HUES6 (cell line): Measurements from ENCODE around the gene FHOD3.

Source experiments
- H3K27ac ChIP-seq: 2 replicates; pipeline ENCODE4 v1.7.0; 2013; ENCODE audit warnings: low read depth, mild to moderate bottlenecking, low read length, inconsistent platforms
- H3K27me3 ChIP-seq: 2 replicates; pipeline ENCODE4 v1.6.1; 2013; ENCODE audit warnings: low read length; ENCODE audit not compliant: control insufficient read depth, insufficient read depth
- H3K36me3 ChIP-seq: 2 replicates; pipeline ENCODE4 v1.6.1; 2013; ENCODE audit warnings: low read length; ENCODE audit not compliant: control insufficient read depth, insufficient read depth
- H3K4me1 ChIP-seq: 2 replicates; pipeline ENCODE4 v1.6.1; 2013; ENCODE audit warnings: low read length; ENCODE audit not compliant: control insufficient read depth, insufficient read depth
- H3K4me3 ChIP-seq: 2 replicates; pipeline ENCODE4 v1.5.1; 2013; ENCODE audit warnings: low read depth, low read length
- H3K9ac ChIP-seq: one replicate; pipeline ENCODE4 v1.6.1; 2013; ENCODE audit warnings: mild to moderate bottlenecking, low read length
- H3K9me3 ChIP-seq: 2 replicates; pipeline ENCODE4 v1.6.1; 2013; ENCODE audit warnings: low read depth, low read length; ENCODE audit not compliant: control insufficient read depth, insufficient read depth

Gene FHOD3

DNA sequence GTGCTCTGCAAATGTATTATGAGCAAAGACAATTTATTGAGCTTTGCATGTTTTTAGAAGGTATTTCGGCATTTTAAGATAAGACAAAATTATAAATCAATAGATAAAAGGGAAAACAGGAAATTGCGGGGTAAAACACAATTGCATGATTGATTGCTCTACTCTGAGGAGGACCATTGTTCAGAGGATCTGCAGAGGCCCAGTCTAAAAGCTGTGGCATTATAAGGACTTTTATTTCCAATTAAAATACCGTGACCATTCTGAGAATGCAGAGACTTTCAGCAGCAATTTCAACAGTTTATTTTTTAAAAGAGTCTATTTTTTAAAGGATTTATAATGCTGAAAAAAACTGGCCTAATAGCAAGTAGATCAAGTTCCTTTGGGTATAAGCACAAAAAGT lies 469.3 kb downstream of the FHOD3 start:
- Histone ChIP-seq H3K4me1 (peaks cover 6% of the 10 kb centered on the region; the same call in 1 of the 2 replicates), H3K27ac (no peak overlapping the region), H3K9me3 (no peaks in the 10 kb centered on the region), H3K9ac (no peak overlapping the region), H3K27me3 (no peaks in the 10 kb centered on the region), H3K4me3 (no peak overlapping the region), H3K36me3 (no peaks in the 10 kb centered on the region)

DNA sequence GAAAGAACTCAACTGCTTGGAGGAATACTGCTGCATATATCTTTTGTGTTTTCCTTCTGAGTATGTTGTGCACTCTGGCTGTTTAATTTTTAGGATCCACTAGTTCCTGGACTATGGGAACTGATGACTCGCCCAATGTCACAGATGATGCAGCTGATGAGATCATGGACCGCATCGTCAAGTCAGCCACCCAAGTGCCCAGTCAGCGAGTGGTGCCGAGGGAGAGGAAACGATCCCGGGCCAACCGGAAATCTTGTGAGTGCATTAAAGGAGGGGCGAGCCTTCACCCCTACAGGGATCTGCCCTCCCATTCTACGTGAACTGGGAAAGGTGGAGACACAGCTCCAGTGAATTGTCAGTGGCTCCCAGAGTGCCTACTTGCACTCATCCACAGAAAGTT lies 471.7 kb downstream of the FHOD3 start:
- peaks cover 8% of the 10 kb centered on the region; the same call in 1 of the 2 replicates for H3K4me1 ChIP-seq
- no peaks in the 10 kb centered on the region for H3K36me3 ChIP-seq
- no peak overlapping the region for H3K4me3 ChIP-seq
- H3K9me3 ChIP-seq: no peaks in the 10 kb centered on the region
- no peaks in the 10 kb centered on the region for H3K27me3 ChIP-seq
- H3K9ac ChIP-seq: no peak overlapping the region
- no peak overlapping the region for H3K27ac ChIP-seq

DNA sequence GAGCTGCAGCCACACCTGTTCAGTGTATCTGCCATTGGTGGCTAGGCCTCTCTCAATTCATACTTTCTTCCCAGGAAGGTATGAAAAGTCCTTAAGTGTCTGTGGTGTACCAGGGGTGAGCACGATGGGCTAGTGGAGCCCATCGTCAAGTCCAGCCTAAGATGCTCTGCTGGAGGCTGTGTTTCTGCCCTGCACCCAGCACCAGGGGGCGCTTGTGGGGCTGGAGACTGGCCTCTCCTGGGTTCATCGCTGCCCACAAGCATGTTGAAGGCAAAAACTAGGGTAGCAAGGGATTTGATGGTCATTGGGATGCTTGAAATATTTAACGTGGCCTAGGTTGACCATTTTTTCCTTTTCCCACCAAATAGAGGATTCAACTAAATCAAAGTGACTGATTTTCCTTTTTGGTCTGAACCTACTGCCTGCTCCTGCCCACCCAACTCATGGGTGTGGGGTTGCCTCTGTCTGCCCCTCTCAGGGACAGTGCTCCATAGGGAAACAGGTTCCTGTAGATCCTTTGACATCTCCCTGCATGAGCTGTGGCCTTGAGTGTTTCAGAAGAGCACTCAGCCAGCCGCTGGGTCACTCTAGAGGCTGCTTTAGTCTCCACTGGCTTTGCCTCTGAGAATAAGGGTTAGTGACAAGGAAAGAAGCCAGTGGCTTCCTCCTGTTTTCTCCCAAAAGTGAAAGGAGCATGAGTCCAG lies 472.2 kb downstream of the FHOD3 start:
- H3K27ac ChIP-seq: no peak overlapping the region
- H3K9ac ChIP-seq: no peak overlapping the region
- H3K4me1 ChIP-seq: peaks cover 9% of the 10 kb centered on the region; the same call in 1 of the 2 replicates
- no peaks in the 10 kb centered on the region for H3K36me3 ChIP-seq
- no peaks in the 10 kb centered on the region for H3K9me3 ChIP-seq
- H3K27me3 ChIP-seq: no peaks in the 10 kb centered on the region
- H3K4me3 ChIP-seq: no peak overlapping the region

DNA sequence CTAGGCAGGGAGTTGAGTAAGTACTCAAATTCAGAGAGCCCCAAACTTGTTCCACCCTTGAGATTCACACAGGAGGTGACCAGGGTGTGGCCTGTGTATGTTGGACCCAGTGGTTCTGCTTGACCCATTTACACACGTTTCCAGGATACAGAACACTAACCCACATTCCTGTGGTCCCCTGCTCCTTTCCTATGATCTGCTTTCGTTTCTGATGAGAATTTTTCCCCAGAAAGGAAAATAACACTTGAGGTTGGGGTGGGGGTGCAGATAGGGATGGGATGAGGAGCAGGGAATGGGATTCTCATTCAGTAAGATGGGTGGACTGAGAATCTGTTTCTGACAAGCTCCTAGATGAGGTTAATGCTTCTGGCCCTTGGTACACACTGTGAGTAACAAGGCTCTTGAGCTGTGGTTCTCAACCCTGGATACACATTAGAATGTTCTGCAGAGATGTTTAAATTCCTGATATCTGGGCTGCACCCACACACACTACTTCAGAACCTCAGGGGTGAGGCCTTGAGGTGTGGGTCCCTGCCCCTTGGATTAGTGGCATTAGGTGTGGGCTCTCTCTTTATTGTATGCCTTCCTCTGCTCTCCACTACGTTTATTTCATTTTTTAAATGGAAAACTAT lies 472.9 kb downstream of the FHOD3 start:
- Histone ChIP-seq H3K9me3 (no peaks in the 10 kb centered on the region), H3K9ac (no peak overlapping the region), H3K36me3 (no peaks in the 10 kb centered on the region), H3K27me3 (no peaks in the 10 kb centered on the region), H3K4me1 (peaks cover 9% of the 10 kb centered on the region; the same call in 1 of the 2 replicates), H3K4me3 (no peak overlapping the region), H3K27ac (no peak overlapping the region)

DNA sequence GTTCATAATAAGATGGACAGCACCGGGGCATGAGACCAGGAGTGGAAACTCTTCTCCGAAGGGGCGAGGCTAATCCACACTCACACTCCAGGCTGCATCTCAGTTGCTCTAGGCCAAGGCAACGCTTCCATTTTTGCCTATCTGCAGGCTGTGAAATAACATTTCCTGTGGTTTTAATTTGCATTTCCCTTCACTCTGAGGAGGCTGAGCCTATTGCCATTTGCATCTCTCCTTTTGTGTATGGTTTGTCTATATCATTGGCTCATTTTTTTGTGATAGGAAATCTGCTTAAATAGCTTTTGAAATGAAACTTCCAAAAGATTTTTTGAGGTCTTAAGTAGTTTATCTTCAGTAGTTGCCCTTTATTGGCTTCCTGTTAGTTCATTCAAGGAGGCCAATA lies 473.7 kb downstream of the FHOD3 start:
- Histone ChIP-seq H3K27ac (no peak overlapping the region), H3K4me3 (no peak overlapping the region)

DNA sequence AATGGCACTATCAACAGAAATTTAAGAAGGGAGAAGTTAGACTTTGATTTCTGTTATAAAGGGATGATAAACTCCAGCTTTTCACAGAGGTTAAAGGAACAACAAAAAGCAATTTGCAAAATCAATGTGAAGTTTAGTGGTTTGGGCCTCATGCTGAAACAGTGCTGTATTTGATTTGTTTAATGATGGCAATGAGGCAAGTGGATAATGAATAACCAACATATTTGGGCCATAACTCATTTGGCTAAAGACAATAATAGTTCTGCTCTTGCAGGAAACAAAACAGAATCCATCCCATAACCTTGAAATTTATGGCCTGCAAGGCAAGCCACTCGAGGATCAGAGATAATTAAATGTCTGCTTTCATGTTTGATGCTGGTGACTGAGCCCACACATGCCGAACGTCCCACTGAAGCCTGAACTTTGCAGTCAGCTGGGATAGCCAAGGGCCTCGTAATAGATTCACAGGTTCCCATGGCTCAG lies 474.8 kb downstream of the FHOD3 start:
- no peaks in the 10 kb centered on the region for H3K36me3 ChIP-seq

More for the DNA sequence above, 473.7 kb downstream of the FHOD3 start:
- Histone ChIP-seq H3K9ac (no peak overlapping the region), H3K9me3 (no peaks in the 10 kb centered on the region), H3K27me3 (no peaks in the 10 kb centered on the region), H3K4me1 (peaks cover 9% of the 10 kb centered on the region; the same call in 1 of the 2 replicates), H3K36me3 (no peaks in the 10 kb centered on the region)

DNA sequence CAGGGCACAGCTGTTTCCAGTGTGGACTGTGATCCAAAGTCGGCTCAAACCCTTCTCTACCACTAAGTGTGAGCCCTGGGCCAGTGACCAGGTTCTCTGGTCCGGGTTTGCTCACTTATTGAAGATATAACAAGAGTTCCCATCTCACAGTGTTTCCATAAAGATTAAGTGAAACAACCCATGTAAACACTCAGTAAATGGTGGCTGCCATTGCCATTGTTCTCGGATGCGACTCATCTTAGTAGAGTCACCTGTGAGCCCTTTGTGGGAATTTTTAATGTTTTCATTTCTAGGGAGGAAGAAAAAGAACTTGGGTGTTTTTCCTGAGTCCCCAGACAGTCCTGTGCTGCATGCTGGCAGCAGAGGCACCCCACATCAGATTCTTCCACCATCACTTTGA lies 477.9 kb downstream of the FHOD3 start:
- no peaks in the 10 kb centered on the region for H3K27me3 ChIP-seq

More for the DNA sequence above, 474.8 kb downstream of the FHOD3 start:
- no peak overlapping the region for H3K27ac ChIP-seq
- H3K27me3 ChIP-seq: no peaks in the 10 kb centered on the region
- no peaks in the 10 kb centered on the region for H3K9me3 ChIP-seq
- no peak overlapping the region for H3K4me3 ChIP-seq
- no peak overlapping the region for H3K9ac ChIP-seq
- peaks cover 9% of the 10 kb centered on the region; the same call in 1 of the 2 replicates for H3K4me1 ChIP-seq

DNA sequence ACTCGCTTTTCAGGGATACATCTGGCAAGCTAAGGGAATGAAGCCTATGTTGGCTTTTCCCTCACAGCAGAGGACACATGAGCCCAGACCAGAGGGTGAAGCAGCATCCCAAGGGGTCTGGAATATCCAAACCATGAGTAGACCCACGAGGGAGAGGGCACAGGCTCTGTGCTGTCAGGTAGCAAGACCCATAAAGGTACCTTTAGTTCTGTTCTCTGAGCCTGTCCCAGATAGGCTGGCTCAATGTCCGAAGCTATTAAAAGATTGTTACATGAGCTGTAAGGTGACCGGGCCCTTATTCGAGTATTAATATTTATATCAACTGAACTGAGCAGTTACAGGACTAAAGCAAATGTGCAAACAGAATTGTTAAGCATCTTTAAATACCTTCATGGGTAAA lies 479.1 kb downstream of the FHOD3 start:
- H3K27me3 ChIP-seq: no peaks in the 10 kb centered on the region
- peaks cover 3% of the 10 kb centered on the region; the same call in 1 of the 2 replicates for H3K4me1 ChIP-seq
- no peak overlapping the region for H3K9ac ChIP-seq
- no peak overlapping the region for H3K27ac ChIP-seq
- H3K9me3 ChIP-seq: no peaks in the 10 kb centered on the region
- peaks cover 3% of the 10 kb centered on the region; the same call in 1 of the 2 replicates for H3K36me3 ChIP-seq
- H3K4me3 ChIP-seq: no peak overlapping the region

More for the DNA sequence above, 477.9 kb downstream of the FHOD3 start:
- no peaks in the 10 kb centered on the region for H3K36me3 ChIP-seq
- no peak overlapping the region for H3K9ac ChIP-seq
- peaks cover 9% of the 10 kb centered on the region; the same call in 1 of the 2 replicates for H3K4me1 ChIP-seq
- no peak overlapping the region for H3K27ac ChIP-seq
- H3K4me3 ChIP-seq: no peak overlapping the region
- H3K9me3 ChIP-seq: no peaks in the 10 kb centered on the region

DNA sequence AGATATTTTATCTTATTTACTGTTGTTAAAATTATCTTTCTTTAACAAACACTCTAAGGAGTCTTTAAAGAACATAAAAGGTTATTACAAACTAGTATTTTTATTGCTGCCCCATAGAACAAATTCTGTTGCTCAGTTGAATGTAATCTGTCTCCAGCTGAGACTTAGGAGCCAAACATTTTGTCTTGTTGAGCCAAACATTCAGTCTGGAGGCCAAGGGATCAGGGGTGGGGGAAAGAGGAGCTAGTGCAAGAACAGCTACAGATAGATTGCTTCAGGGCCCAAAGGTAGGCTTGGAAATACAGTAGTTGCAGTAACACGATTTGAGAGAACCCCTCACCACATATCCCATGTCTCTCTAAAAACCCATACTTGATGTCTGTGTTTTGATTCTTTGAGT lies 480.1 kb downstream of the FHOD3 start:
- H3K27me3 ChIP-seq: no peaks in the 10 kb centered on the region
- H3K9me3 ChIP-seq: no peaks in the 10 kb centered on the region
- peaks cover 3% of the 10 kb centered on the region; the same call in 1 of the 2 replicates for H3K4me1 ChIP-seq
- peaks cover 4% of the 10 kb centered on the region; the same call in 1 of the 2 replicates for H3K36me3 ChIP-seq
- no peak overlapping the region for H3K4me3 ChIP-seq
- no peak overlapping the region for H3K9ac ChIP-seq
- no peak overlapping the region for H3K27ac ChIP-seq

DNA sequence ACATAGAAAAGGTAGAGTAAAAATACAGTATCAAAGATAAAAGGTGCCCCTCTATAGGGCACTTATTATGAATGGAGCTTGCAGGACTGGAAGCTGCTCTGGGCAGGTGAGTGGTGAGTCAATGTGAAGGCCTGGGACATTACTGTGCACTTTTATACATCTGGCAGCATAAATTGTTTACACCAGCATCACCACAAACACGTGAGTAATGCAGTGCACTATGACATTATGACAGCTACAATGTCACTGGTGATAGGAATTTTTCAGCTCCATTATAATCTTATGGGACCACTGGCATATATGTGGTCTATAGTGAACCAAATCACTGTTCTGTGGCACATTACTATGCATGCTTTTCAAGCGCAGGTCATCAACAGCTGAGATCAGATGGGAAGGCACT lies 483.2 kb downstream of the FHOD3 start:
- Histone ChIP-seq H3K4me3 (no peak overlapping the region), H3K36me3 (peaks cover 4% of the 10 kb centered on the region; the same call in 1 of the 2 replicates), H3K27ac (no peak overlapping the region)

DNA sequence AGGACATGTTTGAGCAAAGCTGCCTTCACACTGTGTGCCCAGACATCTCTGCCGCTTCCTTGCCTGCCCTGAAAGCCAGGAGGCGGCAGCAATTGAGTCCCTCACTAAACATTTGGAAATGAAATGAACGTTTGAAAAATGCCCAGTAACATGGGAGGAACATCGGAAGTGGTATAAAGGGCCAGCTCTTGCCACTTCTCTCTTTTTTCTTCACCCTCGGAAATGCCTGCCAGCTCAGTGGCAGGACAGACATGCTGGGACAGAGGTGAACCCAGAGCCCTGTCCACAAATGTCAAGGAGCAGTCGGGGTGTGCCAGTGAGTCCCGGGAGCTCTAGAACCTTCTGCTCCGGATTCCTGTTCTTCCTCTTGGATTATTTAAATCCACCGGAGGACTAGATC lies 485.2 kb downstream of the FHOD3 start:
- H3K36me3 ChIP-seq: peaks cover 4% of the 10 kb centered on the region; the same call in 1 of the 2 replicates
- no peaks in the 10 kb centered on the region for H3K27me3 ChIP-seq
- H3K4me1 ChIP-seq: no peaks in the 10 kb centered on the region
- no peaks in the 10 kb centered on the region for H3K9me3 ChIP-seq
- no peak overlapping the region for H3K4me3 ChIP-seq
- H3K27ac ChIP-seq: no peak overlapping the region
- no peak overlapping the region for H3K9ac ChIP-seq

More for the DNA sequence above, 483.2 kb downstream of the FHOD3 start:
- no peaks in the 10 kb centered on the region for H3K4me1 ChIP-seq
- H3K9me3 ChIP-seq: no peaks in the 10 kb centered on the region
- no peaks in the 10 kb centered on the region for H3K27me3 ChIP-seq
- H3K9ac ChIP-seq: no peak overlapping the region
